ENCODE measurements around the gene MLST8.
"Not testable (repeated sequence)": the region's sequence is repeated elsewhere in the genome, so short reads cannot be mapped to it uniquely, and the experiment has no call there.

MLST8 gene

DNA sequence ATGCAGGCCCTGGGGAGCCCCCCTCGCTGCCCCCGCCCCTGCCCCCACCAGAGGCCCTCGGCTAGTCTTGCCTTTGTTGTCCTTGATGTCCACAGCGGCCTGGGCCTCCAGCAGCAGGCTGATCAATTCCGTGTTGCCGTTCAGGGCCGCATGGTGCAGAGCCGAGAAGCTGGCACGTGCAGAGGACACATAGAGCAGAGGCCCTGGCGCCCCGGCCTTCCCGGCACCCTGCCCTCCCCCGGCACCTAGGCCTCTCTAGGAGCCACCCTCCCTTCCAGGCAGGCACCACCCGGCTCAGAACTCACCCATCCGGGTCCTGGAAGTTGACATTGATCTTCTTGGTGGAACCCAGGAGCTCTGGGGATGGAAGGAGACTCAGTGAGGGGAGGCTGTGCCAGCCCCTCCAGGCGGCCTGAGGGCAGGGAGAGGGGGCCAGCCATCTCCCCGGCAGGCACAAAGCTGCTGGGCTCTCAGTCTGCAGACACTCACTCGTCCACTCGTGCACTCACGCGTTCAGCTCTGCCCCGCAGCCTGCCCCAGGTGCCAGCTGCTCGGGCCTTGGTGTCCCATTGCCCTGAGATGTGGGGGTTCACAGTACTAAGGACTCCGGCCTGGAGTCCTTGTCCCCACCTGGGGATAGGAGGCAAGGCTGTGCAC lies 15.1 kb upstream of the MLST8 start:
- DNase-seq (ENCODE audit: insufficient read length, low spot score) (no peak), FAIRE-seq (no peak)
- no peak for TF ChIP-seq POLR2A (IDR thresholded peaks at IDR 0.05; ENCODE audit: low read depth, low read length)

DNA sequence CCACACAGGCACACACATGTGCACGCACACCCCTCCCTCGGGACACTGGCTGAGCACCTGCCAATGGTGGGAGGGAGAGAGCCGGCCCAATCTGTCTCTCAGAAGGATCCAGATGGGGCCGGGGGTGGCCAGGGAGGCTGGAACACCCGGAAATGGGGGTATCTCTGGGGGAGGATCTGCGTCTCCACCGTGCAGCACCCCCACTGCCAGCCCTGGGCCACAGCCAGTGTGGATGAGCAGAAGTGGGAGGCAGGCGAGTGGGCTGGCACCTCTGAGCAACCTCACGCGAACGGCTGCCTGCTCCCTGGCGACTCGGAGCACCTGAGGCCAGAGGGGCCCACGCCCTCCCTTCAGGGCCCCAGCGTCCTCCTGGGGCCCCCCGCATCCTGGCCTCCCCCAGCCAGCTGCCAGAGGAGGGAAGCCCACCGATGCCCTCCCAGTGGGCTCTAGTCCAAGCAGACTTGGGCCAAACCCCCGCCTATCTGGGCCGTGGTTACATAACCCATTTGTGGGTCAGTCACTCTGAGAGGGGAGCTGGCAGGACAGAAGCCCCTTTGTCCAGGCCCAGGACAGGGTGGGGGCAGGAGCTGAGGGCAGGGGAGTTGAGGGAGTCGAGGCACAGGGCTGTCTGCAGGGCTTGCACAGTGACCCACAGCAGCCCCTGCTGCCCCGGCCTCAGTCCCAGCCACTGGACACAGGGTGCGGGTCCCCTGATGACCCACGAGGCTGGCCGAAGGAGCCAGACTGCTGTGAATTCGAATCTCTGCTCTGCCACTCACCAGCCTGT lies 14.4 kb upstream of the MLST8 start:
- no peak for FAIRE-seq
- TF ChIP-seq POLR2A (IDR thresholded peaks at IDR 0.05; ENCODE audit: low read depth, low read length) = no peak

DNA sequence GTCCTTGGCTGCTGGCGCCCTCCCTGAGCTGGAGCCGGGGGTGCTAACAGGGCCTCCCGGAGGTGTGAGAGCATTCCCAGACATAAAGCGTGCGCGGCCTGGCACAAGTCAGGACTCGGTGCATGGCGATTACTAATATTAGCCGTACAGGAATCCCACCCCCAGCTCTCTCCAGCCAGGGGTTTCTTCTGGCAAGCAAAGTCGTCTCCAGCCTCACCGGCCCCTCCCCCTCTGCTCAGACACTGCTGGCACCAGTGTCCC lies 13.9 kb upstream of the MLST8 start:
- DNase-seq (ENCODE audit: insufficient read length, low spot score) (no peak), FAIRE-seq (no peak)
- TF ChIP-seq POLR2A (IDR thresholded peaks at IDR 0.05; ENCODE audit: low read depth, low read length) = no peak

More for the DNA sequence above, 14.4 kb upstream of the MLST8 start:
- no peak for DNase-seq (ENCODE audit: insufficient read length, low spot score)

DNA sequence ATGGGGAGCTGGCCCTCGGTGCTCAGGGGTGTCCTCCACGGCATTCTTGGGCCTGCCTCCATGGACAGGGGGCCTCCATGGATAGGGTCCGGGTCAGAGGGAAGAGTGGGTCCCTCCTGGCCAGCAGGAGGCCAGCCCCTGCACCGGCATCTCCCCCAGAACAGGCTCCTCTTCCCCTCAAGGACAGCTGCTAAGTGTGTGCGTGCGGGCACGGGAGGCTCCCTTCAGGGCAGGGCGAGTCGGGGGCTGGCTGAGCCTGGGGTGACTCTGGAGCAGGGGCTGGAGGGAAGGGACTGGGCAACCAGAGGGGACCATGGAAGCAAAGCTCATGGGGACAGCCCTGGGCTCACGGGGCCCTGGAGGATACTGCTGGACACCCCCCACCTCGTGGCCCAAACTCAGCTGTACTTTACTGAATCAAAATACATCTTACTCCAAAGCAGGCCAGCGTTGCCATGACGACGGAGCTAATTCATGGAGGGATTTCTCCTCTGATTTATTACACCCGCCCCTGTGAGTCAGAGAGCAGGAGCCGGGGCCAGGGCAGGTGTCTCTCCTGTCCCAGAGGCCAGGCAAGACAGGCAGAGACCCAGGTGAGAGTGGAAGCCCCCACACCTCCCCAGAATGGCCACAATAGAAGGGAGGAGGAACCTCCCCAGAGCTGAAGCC lies 11.0 kb upstream of the MLST8 start:
- FAIRE-seq = no peak
- DNase-seq (ENCODE audit: insufficient read length, low spot score) = peak; percentile 92
- no peak for TF ChIP-seq POLR2A (IDR thresholded peaks at IDR 0.05; ENCODE audit: low read depth, low read length)

DNA sequence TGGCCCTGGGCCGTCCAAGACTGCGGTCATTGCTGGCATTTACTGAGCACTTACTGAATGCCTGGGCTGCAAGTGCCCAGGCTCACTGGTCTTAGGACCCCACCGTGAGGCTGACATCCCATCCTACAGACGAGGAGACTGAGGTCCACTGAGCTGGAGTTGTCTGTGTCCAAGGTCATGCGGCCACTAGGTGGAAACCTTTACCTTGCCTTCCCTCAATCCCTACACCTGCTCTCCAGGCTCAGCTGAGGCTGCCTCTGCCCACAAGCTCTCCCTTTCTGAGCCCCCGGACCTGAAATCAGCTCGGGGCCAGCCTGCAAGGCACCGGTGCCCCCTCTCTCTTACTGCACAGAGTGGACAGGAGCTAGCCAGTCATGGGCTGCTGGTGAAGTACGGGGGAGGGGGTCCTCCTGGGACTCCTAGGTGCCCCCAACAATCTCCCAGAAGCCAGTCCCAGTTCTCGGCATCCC lies 10.4 kb upstream of the MLST8 start:
- no peak for TF ChIP-seq POLR2A (IDR thresholded peaks at IDR 0.05; ENCODE audit: low read depth, low read length)
- DNase-seq (ENCODE audit: insufficient read length, low spot score) (no peak), FAIRE-seq (no peak)

GRCh38 chr16:2195322-2196161 lies 9.7 kb upstream of the MLST8 start:
- FAIRE-seq (no peak), DNase-seq (ENCODE audit: insufficient read length, low spot score) (no peak)
- no peak for TF ChIP-seq POLR2A (IDR thresholded peaks at IDR 0.05; ENCODE audit: low read depth, low read length)

DNA sequence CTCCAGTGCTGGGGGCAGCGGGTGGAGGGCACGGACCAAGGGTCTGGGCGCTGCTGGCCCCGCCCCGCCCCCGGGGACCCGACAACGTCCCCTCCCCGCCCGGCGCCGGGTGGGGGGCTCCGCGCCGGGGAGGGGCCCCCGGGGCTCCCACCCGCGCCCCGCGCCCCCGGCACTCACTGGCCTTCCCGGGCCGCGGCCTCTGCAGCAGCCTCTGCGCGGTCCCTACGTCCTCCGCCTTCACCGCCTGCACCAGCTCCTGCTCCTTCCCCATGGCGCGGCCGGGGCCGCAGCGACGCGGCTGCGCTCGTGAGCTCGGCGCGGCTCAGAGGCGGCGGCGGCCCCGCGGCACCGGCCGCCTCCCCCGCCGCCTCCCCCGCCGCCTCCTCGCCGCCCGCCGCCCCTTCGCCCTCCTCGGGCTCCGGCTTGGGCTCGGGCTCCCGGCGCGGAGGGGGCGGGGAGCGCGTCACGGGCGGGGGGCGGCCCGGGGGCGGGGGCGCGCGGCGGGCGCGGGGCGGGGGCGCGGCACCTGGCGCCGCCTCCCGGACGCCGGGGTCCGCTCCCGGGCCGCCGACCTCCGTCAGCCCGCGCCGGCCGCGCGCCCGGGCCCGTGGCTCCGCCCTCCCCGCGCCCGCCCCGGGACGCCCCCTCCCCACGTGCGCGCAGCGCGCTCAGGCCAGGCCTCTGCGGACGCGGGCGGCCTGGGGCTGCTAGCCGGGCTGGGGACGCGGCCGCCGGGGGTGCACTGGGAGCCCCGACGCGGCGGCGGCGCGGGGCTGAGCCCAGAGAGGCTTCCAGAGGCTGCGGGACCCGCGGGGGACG lies 8.9 kb upstream of the MLST8 start, which contains the start of gene CASKIN1:
TSS of gene CASKIN1 (minus strand) at position 444 of the 819 bp plus-strand sequence. CDS start at position 271, 173 bp downstream.
- TF ChIP-seq POLR2A (IDR thresholded peaks at IDR 0.05; ENCODE audit: low read depth, low read length) = no peak
- DNase-seq (ENCODE audit: insufficient read length, low spot score) (no peak), FAIRE-seq (no peak)

GRCh38 chr16:2196981-2197511 lies 8.2 kb upstream of the MLST8 start:
- FAIRE-seq (no peak), DNase-seq (ENCODE audit: insufficient read length, low spot score) (no peak)
- TF ChIP-seq POLR2A (IDR thresholded peaks at IDR 0.05; ENCODE audit: low read depth, low read length) = no peak

DNA sequence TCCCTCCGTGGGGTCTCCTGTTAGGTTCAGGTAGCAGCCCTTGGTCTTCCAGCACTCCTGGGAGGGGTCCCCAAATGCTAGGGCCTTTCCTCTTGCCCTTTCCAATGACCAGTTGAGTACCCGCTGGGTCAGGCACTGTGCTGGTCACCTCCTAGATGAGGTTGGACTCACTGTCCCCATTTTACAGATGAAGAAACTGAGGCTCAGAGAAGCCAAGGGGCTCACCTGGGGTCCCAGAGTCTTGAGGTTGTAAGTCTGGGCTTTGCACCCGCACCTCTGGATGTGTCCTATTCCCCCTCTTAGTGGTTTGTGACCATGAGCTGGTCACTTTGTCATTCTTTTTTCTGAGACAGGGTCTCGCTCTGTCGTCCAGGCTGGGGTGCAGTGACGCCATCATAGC lies 7.5 kb upstream of the MLST8 start:
- no peak for TF ChIP-seq POLR2A (IDR thresholded peaks at IDR 0.05; ENCODE audit: low read depth, low read length)
- DNase-seq (ENCODE audit: insufficient read length, low spot score) = no peak
- no peak for FAIRE-seq

GRCh38 chr16:2198283-2198682 lies 7.0 kb upstream of the MLST8 start:
- no peak for TF ChIP-seq POLR2A (IDR thresholded peaks at IDR 0.05; ENCODE audit: low read depth, low read length)
- no peak for DNase-seq (ENCODE audit: insufficient read length, low spot score)
- FAIRE-seq = no peak

DNA sequence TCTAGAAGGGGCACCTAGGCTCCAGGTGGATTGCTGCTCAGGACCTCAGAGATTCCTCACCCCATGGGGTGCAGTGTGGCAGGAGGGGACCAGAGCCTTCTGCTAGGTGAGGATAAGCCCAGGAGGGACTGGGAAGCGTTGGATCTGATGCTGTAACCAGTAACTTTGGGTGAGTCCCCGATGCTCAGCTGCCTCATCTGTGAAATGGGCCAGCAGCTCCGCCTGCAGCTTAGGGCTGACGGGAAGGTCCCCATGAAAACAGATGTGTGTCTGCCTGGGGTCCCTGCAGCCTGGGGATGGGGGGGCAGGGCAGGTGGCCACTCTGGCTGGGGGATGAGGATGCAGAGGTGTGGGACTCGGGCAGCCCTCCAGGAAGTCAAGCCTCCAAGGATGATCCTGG lies 6.2 kb upstream of the MLST8 start:
- FAIRE-seq (no peak), DNase-seq (ENCODE audit: insufficient read length, low spot score) (no peak)
- TF ChIP-seq POLR2A (IDR thresholded peaks at IDR 0.05; ENCODE audit: low read depth, low read length) = no peak

GRCh38 chr16:2199621-2200139 lies 5.6 kb upstream of the MLST8 start:
- FAIRE-seq (no peak), DNase-seq (ENCODE audit: insufficient read length, low spot score) (no peak)
- TF ChIP-seq POLR2A (IDR thresholded peaks at IDR 0.05; ENCODE audit: low read depth, low read length) = no peak

- FAIRE-seq (no peak), DNase-seq (ENCODE audit: insufficient read length, low spot score) (no peak)
- no peak for TF ChIP-seq POLR2A (IDR thresholded peaks at IDR 0.05; ENCODE audit: low read depth, low read length)
Measured at GRCh38 chr16:2200313-2200712, 4.9 kb upstream of the MLST8 start.

DNA sequence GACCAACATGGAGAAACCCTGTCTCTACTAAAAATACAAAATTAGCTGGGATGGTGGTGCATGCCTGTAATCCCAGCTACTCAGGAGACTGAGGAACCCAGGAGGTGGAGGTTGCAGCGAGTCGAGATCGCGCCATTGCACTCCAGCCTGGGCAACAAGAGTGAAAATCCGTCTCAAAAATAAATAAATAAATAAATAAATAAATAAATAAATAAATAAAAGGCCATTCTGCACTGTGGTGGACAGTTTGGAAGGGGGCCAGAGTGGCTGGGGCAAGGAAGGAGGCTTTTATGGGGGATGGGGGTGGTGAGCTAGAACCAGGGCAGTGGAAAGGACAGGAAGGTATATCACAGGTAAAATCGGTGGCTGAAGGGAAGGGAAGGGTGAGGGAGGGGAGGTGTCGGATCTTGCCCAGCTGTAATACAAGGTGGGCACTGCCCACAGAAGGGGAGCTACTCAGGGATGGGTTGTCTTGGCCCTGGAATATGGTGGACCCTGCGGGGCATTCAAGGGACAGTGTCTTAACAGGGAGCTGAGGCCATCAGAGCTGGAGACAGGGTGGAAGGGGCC lies 2.0 kb upstream of the MLST8 start:
- not testable (repeated sequence) for FAIRE-seq; DNase-seq (ENCODE audit: insufficient read length, low spot score)
